GM18907 (cell line): ENCODE data around the gene WFDC1.

Experiments used
- ATAC-seq: cut with Tn5 transposase; IDR thresholded peaks from one replicate; pipeline ENCODE4 v1.9.1; 2021; ENCODE audit warnings: mild to moderate bottlenecking, moderate library complexity; ENCODE audit not compliant: unreplicated experiment

Gene WFDC1

GRCh38 chr16:84271866-84272265 is 22.8 kb upstream of the WFDC1 start:
- no peak for ATAC-seq

GRCh38 chr16:84272740-84273320 is 21.8 kb upstream of the WFDC1 start:
- ATAC-seq: no peak

DNA sequence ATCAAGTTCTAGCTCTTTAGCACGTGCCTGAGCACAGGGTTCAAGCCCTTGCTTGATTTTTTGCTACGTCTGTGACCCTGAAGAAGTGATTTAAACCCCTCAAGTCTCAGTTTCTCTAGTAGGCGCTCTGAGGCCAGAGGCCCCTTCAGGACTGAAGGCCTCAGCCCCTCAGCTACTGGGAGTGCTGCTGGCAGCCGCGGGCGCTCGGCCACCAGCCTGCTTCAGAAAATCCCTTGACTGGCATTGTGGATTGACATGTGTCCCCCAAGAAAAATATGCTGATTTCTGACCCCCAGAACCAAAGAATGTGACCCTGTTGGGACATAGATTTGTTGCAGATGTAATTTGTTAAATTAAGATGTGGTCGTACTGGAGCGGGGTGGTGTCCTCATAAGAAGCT is 20.2 kb upstream of the WFDC1 start:
- ATAC-seq: no peak

DNA sequence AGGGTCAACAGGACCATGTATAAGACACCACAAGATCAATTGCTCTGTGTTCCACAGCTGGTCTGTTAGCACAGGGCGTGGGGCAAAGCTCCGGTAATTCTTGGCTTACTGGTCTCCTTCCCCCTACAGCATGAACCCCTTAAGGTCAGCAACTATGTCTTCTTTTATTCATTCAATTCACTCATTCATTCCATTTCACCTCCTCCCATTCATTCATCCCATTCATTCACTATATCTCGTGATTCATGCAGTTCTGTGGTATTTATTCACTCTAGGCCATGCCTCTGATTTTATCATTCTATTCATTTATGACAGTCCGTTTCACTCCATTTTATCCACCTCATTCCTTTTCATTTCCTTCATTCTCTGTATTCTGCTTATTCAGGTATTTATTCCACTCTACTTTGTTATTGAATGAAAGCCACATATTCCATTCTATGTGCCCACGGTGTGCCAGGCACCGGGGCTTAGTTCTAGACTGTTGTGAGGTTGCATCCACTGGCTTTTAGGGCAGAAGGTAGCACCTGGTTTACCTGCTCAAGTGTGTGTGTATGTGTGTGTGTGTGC is 19.0 kb upstream of the WFDC1 start:
- ATAC-seq: no peak

GRCh38 chr16:84277244-84277823 is 17.3 kb upstream of the WFDC1 start:
- ATAC-seq: no peak

GRCh38 chr16:84278333-84278732 is 16.3 kb upstream of the WFDC1 start:
- no peak for ATAC-seq

- ATAC-seq: no peak
Observed at GRCh38 chr16:84278968-84279367, 15.7 kb upstream of the WFDC1 start.

GRCh38 chr16:84279881-84280280 is 14.8 kb upstream of the WFDC1 start:
- ATAC-seq: no peak

- no peak for ATAC-seq
Observed at GRCh38 chr16:84281074-84281473, 13.6 kb upstream of the WFDC1 start.

- ATAC-seq: no peak
Observed at GRCh38 chr16:84282533-84282932, 12.1 kb upstream of the WFDC1 start.

DNA sequence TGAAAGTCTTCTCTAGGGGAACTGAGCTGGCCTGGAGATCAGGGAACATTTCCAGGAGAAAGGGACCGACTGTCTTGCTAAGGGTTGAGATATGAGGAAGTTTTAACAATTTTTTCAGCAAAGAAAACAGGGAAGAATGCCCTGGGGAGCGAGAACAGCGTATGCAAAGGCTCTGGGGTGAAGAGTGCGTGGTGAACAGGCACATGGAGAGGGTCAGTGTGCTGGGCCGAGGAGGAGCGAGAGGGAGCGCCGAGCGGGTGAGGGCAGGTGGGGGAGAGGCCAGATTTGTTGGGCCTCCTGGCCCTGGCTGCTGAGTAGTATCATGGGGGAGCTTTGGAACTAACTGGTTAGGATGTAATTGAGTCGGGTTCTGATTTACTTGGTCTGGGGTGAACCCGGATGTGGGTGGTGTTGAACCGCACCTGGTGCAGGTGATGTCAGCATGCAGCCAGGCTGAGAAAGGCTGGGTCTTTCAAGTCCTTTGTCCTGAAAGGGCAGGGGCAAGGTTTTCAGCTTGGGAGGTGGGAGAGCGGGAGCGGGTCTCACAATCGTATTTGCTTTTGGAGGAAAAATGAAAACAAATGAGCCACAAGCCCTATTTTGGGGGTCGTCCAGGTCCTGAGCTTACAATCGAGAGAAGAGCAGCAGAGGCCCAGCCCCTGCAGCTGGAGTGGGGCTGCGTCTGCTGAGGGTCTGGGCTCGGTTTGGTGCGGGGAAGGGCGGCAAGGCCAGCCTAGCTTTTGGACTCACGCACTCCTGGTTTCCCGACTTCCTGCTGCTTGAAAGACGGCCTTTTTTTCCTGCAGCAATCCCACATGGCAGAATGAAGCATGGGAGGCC is 11.1 kb upstream of the WFDC1 start:
- no peak for ATAC-seq

GRCh38 chr16:84284154-84284722 is 10.4 kb upstream of the WFDC1 start:
- ATAC-seq: no peak

DNA sequence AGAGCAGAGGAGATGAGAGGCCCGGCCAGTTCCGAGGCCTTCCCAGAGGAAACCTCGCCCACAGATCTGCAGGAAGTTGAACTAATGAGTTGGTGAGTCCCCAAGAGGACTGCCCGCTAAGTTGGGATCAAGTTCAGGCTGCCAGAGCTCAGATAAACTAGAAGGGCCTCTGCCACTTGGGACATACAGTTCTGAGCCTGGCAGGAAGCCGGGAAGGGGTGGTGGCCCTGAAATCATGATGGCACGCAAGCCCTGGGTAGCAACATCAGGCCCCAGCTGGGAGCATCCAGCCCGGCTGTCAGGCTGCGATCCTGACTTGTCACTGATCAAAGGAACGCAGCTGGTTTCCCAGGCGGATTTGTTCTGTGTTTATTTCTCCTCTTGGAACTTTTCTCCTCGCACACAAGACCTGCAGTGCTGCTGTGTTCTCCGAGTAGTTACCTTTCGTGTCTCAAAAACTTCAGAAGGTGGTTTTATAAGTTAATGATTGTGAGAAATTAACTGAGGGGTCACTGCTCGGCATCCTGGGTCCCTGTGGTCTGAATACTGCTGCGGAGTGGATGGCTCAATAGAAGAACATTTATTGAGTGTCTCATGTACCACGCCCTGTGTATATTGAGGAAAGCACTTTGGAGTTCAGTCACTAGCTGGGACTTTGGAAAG is 8.0 kb upstream of the WFDC1 start:
- no peak for ATAC-seq

DNA sequence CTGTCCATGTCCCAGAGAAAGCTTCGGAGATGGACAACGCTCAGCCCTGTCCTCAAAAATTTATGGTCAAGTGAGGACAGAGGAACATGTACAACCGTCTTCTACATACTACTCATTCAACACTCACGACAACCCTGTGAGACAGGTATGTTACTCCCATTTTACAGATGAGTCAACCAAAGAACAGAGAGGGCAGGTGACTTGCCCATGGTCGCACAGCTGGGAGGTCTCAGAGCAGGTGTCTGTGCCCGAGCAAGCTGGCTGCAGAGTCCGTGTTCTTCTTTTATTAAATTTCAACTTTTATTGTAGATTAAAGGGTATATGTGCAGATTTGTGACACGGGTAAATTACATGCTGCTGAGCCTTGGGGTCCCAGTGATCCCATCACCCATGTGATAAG is 5.8 kb upstream of the WFDC1 start:
- ATAC-seq: no peak

DNA sequence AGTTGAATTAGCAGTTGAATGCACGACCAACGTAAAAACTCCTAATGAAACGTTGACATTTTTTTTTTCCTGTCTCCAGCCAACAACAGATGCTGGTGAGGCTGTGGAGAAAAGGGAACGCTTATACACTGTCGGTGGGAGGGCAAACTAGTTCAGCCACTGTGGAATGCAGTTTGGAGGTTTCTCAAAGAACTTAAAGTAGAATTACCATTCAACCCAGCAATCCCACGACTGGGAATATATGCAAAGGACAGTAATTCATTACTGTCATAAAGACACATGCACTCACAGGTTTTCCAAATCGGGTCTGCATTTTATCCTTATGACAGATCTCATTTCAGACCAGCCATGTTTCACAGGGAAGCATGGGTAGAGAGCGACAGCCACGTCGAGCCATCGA is 3.5 kb upstream of the WFDC1 start:
- ATAC-seq: no peak

DNA sequence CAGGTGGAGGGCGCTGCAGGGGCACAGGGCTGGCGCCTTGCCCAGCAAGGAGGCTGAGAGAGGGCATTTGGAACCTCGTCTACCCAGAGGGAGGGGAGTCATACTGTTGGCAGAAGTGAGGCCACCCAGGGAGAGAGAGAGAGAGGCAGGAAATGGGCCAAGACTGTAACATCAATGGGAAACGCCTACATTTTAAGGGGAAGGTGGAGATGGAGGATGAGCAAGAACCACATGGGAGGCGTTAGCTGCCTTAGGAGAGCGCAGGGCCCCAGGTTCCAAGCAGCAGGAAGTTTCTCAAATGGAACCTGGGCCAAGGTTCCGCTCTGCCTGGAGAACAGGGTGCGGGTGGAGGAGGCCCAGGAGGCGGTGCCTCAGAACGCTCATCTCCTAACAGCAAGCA is 2.7 kb upstream of the WFDC1 start:
- ATAC-seq: no peak

DNA sequence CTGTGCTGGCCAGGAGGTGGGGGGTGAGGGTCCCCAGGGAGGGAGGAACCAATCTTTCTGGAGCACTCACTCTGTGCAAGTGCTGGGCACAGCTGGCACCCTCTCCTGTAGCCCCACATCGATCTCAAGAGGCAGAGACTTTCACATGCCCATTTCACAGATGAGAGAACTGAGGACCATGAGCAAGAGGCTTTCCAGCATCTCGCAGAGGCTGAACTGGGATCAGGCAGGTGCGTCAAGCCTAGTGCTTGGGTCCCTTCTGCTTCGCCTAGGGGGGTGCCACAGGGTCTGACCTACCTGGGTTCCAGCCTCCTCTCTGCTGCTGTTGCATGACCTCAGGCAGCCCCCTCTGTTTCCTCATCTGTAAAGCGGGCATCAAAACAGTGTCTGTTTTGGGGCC is 1.3 kb upstream of the WFDC1 start:
- no peak for ATAC-seq

DNA sequence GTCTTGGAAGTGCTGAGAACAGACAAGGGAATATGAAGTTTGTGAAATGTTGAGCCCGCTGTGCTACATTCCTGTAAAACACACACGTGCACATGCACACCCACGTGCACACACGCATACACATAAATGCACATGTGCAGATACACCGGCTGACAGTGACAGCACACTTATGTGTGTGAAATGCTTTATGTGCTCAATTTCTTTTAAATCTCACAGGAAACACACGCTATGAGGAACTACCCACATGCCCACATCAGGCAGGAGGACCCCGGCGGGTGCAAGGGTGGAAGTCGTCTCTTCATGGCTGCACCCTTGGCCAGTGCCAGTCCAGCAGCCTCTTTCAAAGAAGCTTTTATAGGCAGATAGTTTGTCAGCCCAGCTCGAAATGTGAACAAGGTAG is 561 bp upstream of the WFDC1 start:
- no peak for ATAC-seq

- no peak for ATAC-seq
Observed at GRCh38 chr16:84295203-84295860, 654 bp downstream of the WFDC1 start.

DNA sequence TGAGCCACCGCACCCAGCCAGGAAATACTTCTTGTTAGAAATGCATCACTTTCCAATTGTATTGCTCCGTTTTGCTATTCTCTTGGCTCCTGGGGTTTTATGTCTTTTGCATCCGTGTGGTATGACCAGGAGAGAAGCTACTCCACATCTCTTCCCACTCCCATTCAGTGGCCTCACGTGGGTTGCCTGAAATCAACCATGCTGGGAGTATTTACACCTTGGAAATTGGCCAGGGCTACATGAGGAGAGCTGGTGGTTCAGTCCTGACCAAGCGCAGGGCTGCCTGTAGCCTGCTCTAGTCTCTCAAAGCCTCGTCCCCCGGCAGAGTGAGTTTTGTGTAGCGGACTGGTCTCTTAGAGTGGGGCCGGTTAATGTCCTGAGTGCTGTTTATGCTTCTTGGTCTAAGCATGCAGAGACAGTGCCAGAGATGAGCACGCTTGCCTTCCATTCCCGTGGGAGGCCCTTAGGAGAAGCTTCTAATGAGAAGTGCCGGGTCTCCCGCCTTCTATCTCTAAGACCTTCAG is 3.8 kb downstream of the WFDC1 start:
- no peak for ATAC-seq
